ENCODE data around the gene CALR3. TPM values are rescaled to one million over a fixed set of nuclear protein-coding genes. Genes with fewer than 3 reads are reported as not detected.
"Not testable (repeated sequence)": the region's sequence is repeated elsewhere in the genome, so short reads cannot be mapped to it uniquely, and the experiment has no call there.

Gene CALR3
- polyA plus RNA-seq, 5 donors = 0.14 TPM; not detected in 4

DNA sequence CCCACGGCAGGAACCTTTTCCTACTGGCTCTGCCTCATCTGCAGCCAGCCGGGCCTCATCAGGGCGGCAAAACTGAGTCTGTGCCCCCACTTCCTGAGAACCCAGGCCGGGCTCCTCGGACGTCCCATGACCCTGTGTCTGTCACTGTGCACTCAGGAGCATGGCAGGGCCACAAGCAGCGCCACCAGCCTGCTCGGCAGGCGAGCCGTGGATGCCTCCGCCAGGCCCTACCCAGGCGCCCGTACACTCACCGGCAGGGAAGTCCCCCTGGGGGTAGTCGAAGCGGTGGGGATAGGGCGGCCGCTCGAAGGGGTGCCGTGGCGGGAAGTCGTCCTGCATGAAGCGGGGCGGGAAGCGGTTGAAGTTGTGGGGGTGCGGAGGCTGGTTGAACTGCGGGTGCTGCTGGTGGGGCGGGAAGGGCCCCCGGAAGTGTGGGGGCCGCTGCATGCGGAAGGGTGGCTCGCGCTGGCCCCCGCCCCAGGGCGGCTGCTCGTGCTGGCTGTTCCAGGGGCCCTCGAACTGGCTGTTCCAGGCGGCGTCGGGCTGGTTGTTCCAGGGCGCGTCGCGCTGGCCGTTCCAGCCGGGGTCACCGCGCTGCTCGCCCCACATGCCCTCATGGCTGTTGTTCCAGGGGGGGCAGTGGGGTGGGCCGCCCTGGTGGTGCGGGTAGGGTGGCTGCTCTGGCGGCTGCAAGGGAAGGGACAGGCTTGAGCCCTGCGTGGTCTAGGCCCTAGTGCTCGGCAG is 29.2 kb upstream of the CALR3 start:
- DNase-seq = no peak

GRCh38 chr19:16522559-16523377 is 26.8 kb upstream of the CALR3 start:
- no peak for DNase-seq

DNA sequence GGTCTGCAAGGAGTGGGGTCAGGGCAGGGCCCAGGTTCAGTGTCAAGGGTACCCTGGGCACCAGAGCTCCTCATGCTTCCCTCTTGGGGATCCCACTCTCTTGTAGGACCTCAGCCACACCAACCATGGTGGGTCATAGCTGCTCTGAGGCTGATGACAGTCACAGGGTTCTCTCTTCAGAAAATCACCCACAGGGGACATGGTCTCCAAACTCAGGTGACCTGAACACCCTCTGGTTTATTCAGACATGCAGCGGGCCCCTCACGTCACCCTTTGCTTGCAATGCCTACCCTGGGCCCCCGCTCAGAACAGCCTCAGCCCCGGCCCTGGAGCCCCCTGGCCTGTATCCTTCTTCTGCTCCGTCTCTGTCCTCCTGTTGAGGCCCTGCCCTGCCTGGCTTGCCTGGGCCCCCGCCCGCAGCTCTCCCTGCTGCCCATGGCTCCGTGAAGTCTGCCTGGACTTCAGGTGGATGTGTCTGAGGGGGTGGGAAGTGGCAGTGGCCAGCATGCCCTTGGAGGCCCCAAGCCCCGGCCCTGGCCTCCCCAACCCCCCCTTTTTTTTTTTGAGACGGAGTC is 25.8 kb upstream of the CALR3 start:
- DNase-seq = no peak

GRCh38 chr19:16520986-16521624 is 25.1 kb upstream of the CALR3 start:
- no peak for DNase-seq

DNA sequence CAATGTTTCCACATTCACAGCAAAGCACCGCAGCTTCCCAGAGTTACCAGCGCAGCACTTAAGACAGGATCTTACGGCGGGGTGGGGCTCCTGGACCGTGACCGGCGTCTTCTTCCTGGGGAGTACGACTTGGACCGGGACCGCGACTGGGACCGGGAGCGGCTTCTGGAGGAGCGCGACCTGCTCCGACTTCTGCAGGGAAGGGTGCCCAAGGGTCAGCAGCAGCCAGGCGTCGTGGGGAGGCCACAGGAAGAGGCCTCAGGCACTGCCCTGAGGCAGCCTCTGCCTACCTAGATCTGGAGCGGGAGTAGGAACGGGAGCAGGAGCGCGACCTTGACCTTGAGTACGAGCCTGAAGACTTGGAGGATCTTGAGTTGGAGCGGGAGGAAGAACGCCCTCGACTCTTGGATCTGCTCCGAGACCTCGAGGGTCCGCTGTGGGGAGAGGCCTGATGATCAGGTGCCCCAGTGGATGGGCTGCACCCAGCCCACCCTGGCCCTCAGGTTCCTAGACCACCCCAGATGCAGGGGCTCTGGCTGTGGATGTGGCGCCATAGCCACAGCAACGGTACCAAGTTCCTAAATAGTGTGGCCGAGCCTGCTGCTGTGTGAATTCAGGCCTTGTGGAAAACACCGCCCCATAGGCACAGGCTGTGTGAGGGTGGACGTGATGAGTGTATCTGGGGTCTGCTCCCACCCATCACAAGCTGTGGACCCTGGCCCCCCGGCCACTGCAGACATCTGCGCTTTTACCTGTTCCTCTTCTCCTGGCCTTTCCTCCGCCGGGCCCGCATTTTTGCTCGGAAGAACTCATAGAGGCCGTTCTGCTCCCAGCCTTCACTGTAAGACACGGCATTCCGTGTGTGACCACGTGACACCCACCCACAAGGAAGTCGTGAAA is 24.4 kb upstream of the CALR3 start:
- no peak for DNase-seq

GRCh38 chr19:16519230-16519687 is 23.3 kb upstream of the CALR3 start:
- no peak for DNase-seq

- DNase-seq = no peak
These were observed 22.7 kb upstream of the CALR3 start for GRCh38 chr19:16518483-16519229.

DNA sequence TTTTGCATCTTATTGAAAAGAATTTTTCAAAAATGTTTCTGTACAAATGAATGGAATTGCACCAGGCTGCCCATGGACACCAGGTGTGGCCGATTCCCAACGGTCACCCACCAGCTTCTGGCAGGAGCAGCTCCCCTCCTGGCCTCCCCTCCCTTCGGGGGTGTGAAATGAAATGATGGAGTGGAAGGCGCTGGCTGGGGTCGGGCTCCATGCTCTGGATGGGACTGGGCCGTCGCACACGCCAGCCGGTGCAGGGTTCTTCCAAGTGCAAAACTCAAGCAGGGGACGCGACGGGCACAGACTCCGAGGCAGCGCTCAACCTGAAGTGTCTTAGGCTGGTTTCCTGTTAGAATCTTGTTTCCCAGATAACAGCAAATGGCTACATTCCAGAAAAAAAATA is 22.1 kb upstream of the CALR3 start:
- DNase-seq = no peak

GRCh38 chr19:16516923-16517610 is 21.1 kb upstream of the CALR3 start:
- DNase-seq = no peak

DNA sequence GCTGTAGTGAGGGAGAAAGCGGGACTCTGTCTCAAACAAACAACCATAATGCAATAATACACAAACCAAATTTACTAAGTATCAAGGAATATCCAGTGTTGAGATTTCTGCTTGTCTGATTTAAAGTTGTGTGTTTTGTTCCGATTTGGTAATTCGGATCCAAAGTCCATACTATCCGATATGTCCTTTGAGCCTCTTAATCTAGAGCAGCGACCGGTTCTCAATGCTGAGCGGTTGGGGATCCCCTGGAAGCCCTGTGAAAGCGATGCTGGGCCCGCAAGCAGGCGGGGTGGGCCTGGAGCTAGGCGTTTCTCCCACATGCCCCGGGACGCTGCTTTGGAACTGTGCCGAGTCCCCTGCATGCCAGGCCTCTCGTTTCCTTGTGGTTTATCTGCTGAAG is 20.4 kb upstream of the CALR3 start:
- no peak for DNase-seq

DNA sequence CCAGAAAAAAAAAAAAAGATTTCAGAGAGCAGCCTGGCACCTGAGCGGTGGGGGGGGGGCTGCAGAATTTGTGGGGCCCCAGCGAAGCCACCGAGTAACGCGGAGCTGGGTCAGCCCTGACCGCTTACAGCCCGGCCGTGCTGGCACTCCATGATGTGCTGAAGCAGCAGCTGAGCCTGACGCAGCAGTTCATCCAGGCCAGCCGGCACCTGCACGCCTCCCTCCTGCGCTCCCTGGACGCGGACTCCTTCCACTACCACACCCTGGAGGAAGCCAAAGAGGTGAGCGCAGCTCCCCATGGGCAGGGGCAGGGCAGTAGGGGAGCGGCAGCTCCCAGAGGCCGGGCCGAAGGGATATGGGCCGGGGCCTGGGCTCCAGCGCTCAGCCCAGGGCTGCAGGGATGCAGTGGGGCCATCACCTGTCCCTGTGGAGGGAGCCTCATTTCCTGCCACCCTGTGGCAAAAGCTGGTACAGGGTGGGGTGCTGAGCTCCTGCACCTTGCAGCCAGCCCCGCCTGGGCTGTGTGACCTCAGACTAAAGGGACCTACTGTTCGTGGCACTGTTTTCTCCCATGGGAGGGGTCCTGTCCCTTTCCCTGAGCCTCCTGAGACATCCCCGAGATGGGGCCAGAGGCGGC is 18.5 kb upstream of the CALR3 start:
- DNase-seq = no peak

- not testable (repeated sequence) for DNase-seq
These were observed 16.6 kb upstream of the CALR3 start for GRCh38 chr19:16512611-16513010.

DNA sequence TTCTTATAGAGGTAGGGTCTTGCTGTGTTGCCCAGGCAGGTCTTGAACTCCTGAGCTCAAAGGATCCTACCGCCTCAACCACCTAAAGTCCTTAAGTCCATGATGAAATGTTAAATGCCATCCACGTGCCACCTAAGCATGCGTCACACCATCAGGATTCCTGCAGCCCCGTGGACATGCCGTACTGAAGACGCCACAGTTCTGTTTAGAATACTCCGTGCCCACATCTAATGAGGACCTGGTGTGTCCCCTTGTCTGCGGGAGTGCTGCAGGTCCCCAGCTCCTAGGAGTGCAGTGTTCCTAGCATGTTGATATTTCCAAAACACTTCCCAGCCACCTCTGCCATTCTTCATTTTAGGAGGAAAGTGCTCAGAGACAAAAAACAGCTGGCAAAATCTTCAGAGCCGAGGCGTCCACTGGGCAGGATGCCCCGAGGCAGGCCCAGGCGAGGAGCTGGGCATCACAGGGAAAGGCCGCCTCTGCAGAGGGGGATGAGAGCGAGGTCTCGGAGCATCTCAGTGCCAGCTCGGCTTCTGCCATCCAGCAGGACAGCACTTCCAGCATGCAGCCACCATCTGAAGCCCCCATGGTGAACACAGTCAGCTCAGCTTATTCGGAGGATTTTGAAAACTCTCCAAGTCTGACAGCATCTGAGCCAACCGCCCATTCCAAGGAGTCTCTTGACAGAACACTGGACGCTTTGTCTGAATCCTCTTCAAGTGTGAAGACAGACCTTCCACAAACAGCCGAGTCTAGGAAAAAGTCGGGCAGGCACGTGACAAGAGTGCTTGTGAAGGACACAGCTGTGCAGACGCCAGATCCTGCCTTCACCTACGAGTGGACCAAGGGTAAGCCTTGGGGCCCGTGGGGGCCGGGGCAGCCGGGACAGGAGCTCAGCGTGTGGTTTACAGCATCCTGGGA is 13.4 kb upstream of the CALR3 start:
- DNase-seq = peak; percentile 71 to 76

DNA sequence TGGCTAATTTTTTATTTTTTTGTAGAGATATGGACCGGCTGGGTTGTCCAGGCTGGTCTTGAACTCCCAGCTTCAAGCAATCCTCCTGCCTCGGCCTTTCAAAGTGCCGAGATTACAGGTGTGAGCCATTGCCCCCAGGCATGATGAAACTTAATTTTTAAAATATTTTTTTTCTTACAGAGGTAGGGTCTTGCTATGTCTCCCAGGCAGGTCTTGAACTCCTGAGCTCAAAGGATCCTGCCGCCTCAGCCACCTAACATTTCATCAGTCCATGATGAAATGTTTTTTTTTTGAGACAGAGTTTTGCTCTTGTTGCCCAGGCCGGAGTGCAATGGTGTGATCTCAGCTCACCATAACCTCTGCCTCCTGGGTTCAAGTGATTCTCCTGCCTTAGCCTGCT is 12.6 kb upstream of the CALR3 start:
- no peak for DNase-seq

DNA sequence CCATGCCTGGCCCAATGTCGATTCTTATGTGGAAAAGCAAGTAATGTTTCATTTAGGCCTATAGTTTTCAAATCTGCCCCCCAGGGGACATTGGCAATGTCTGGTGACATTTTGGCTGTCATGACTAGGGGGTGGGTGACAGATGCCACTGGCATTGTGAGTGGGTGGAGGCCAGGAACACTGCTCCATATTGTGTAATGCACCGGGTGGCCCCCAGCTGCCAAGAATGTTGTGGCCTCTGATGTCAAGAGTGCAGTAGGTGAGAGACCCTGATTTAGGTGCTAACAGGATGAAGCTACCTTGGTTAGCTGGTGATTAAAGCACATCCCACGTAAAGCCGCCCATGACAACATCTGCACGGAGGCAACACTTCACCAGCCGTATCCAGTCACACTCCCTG is 11.0 kb upstream of the CALR3 start:
- no peak for DNase-seq

DNA sequence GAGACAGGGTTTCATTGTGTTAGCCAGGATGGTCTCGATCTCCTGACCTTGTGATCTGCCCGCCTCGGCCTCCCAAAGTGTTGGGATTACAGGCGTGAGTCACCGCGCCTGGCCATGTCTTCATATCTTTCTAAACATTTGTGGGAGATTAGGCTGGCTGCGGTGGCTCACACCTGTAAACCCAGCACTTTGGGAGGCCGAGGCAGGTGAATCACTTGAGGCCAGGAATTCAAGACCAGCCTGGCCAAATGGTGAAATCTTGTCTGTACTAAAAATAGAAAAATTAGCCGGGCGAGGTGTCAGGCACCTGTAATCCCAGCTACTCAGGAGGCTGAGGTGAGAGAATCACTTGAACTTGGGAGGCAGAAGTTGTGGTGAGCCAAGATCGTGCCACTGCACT is 10.2 kb upstream of the CALR3 start:
- not testable (repeated sequence) for DNase-seq

GRCh38 chr19:16504271-16504670 is 8.3 kb upstream of the CALR3 start:
- DNase-seq = no peak

- DNase-seq = no peak
These were observed 1.9 kb upstream of the CALR3 start for GRCh38 chr19:16497837-16498236.

All from right lung (tissue), 5 donors.